OCI-LY3 (cell line): ENCODE measurements around the gene TAF11L13.

Experiments used
- CTCF ChIP-seq: fragments of 200-600, 300-600 bp; sonication (generic); IDR thresholded peaks from 2 replicates; pipeline ENCODE4 v1.5.1; 2014; ENCODE audit warnings: antibody characterized with exemption, low read length, low read depth
- EZH2phosphoT487 ChIP-seq: fragments of 200-600 bp; shearing (Covaris generic); IDR thresholded peaks from 2 replicates; pipeline ENCODE4 v1.6.1; 2018; ENCODE audit warnings: antibody characterized with exemption, mixed run types, low read depth

DNA sequence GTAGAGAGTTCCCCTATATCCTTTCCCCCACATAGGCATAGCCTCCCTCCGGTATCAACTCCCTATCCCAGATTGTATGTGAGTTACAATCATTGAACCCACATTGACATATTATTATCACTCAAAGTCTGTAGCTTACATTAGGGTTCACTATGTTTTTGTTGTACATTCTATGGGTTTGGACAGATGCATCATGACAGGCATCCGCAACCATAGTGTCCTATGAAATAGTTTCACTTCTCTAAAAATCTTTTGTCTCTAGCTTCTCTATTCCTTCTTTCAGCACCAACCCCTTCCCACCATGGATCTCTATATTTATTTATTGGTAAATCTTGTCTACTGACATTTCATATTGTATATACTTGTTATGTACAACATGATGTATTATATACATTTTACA, 33.9 kb downstream of the TAF11L13 start:
- TF ChIP-seq EZH2phosphoT487 (no peak), CTCF (no peak)
